HG03066 (cell line): ENCODE measurements around the gene NSDHL.

Source experiments
- ATAC-seq: cut with Tn5 transposase; IDR thresholded peaks from one replicate; pipeline ENCODE4 v1.9.1; 2021; ENCODE audit warnings: low read depth; ENCODE audit not compliant: unreplicated experiment

NSDHL gene

DNA sequence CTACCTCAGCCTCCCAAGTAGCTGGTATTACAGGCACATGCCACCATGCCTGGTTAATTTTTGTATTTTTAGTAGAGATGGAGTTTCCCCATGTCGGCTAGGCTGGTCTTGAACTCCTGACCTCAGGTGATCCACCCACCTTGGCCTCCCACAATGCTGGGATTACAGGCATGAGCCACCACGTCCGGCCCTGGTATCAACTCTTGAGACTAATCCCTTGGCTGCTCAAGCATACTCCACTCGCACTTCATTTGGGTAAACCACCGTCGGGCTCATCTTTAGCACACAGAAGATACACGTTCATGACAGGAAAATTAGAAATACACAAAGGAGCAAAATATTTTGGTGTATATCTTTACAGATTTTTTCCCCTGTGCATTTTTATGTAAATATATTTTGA lies 79.2 kb downstream of the NSDHL start:
- ATAC-seq = peak; percentile 76

DNA sequence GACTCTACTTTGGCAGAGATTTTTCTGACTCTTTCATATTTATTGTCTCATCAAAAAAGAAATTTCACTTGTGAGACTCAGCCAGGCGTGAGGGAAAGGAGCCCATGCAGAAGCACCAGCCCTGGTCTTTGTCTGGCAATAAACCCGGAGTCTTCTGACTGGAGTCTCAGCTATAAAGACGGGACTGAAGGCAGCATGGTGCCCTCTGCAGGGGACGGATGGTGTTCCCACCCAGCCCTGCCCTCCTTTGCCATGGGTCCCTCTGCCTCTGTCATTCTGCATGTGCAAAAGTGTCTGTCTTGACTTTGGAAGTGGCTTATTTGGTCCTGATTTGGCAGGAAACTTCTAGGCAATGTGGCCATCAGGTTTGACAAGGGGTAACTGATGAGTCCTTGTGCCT lies 81.2 kb downstream of the NSDHL start:
- ATAC-seq = no peak

DNA sequence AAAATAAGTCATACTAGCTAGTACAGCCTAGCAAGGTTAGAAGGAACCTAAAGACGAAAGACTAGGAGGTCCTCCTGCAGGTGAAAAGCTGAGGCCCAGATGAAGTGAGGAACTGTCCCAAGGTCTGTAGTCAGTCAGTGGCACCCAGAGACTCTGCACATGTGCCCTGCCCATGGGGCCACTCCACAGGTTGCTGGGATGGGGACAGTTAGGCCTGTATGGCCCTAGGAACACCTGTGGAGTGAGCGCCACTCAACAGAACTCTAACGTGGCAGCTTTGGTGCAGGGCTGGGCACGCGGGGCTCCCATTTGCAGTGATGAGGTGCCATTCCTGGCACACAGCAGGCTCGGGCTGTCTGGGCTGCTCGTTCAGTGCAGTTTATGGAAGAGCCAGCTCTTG lies 81.8 kb downstream of the NSDHL start:
- ATAC-seq = no peak

DNA sequence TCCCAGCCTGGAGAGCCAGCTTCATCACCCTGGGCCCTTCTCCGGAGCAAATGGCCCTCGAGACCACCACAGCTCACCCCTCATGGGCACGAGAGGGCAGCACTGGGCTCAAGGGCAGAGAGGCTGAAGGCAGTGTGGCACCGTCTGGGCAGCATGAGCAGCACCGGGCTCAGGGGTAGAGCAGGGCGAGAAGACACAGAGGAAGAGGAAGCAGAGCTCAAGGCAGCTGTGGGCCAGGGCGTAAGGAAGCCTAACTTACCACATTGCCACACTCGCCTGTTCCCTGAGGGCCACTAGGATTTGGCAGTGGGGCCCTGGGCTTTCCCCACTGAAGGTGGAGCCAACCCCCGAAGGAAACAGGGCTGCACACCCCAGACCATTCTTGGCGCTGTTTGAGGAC lies 82.5 kb downstream of the NSDHL start:
- ATAC-seq = no peak

DNA sequence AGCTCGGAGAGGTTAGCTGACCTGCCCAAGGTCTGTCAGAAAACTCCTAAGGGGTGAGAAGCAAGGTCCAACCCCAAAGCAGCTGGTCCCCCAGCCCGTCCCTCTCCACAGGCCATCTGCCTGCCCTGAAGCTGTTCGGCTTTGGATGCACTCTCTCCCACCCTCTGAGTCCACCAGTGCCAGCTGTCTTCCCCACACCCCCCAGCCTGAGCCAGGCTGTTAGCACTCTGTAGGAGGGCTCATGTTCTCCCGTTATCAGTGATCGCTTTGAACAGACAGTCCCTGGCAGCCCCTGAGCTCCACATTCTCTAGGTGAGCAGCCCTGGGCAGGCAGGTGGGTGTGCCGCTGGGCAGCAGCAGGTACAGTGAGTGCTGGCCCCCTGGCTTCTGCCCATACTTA lies 83.0 kb downstream of the NSDHL start:
- no peak for ATAC-seq

DNA sequence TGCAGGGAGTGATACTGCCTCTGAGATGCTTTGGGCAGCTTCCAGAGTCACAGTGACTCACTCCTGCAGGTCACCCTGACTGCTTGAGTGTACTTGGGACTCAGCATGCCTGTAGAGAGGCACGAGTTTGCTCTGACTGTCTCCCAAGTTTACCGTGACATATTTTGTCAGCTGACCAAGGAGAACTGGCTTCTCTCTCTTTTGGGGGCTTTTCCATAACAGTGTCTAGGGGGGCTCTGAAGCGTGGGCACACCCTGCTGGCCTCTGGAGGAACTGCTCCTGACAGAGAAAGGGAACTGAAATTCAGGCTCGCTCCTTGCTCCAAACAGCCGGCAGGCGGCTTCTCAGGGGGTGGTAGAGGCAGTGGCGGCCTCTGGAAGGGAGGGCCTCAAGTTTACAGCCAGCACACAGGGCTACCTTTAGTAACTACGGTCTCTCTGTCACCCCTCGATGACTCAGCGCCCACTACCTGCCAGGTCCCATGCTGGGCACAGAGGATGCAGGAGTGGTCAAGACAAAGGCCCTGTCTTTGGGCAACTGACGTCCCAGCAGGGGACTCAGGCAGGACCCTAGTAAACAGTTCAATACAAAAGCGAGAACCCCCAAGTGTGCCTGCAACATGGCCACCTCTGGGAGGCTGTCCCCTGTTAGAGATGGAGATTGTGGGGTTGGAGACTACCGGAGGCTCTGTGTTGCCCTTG lies 84.8 kb downstream of the NSDHL start:
- ATAC-seq = peak; percentile 89

DNA sequence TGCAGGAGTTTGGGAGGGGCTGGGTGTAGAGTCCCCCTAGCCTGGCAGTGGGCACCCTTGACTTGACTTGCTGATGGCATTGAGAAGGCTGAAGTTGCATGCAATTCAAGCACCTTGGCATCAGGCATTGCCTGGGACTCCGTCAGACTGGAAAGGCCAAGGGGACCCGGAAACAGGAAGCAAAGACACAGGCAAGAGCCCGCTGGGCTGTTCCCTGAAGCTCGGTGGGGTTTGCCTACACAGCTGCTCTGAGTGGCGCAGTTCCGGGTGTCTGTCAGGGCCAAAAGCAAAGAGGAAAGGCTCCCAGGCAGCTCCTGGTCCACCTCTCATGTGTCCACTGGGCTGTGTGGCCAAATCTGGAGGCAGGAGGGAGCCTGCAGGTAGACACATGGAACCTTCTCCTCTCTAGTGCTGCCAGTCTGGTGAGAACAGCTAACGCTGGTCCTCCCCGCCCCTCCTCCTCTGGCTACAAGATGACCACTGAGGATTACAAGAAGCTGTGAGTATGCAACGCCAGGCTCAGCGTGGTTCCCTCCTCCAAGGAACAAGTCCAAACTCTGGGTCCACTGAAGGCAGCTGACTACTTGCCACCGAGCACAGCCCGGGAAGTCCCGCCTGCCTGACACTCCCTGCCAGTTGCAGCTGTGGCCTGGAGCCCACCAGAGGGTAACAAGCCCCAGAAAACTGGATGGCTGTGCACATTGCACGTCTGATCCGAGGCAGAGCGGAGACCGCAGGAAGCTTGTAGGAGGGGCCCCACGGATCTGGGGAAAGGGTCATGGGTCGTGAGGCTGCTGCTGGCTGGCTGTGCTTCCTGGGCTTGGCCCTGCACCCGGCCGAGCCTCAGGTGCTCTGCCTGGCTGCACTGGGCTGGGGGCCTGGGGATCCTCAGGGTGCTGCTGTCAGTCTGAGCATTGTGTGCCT lies 87.1 kb downstream of the NSDHL start:
- no peak for ATAC-seq

DNA sequence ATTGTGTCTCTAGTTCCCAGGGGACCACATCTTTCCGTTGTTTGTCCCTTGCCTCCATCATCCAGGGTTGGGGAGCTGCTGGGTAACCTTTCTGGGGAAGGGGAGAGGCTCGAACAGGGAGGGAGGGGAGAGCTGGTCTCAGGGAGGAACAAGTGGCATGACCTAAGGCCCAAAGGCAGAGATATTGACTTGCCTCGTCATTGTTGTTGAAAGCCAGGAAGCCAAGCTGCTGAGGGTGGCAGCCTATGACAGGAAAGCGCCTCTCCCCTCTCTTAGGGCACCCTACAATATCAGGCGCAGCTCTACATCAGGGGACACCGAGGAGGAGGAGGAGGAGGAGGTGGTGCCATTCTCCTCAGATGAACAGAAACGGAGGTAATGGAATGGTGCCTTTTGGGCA lies 87.8 kb downstream of the NSDHL start:
- no peak for ATAC-seq
